Retinal pigment epithelial cell (primary cell): ENCODE results near the gene RIPK1.
"Not testable (repeated sequence)": the region's sequence is repeated elsewhere in the genome, so short reads cannot be mapped to it uniquely, and the experiment has no call there.

ENCODE experiments used
- DNase-seq: peaks from one replicate; pipeline ENCODE4 v3.0.0-alpha.2; 2010; ENCODE audit warnings: low read depth
- H3K4me3 ChIP-seq: 2 replicates; pipeline ENCODE4 v1.5.1; 2011; ENCODE audit warnings: mild to moderate bottlenecking, low read length, control low read depth, moderate library complexity
- TF ChIP-seq, protein P1 (sequence below): conservative IDR thresholded peaks from 2 replicates; pipeline ENCODE4 v1.5.1; 2011; ENCODE audit warnings: low read depth, low read length, control low read depth, inconsistent platforms

The RIPK1 gene

DNA sequence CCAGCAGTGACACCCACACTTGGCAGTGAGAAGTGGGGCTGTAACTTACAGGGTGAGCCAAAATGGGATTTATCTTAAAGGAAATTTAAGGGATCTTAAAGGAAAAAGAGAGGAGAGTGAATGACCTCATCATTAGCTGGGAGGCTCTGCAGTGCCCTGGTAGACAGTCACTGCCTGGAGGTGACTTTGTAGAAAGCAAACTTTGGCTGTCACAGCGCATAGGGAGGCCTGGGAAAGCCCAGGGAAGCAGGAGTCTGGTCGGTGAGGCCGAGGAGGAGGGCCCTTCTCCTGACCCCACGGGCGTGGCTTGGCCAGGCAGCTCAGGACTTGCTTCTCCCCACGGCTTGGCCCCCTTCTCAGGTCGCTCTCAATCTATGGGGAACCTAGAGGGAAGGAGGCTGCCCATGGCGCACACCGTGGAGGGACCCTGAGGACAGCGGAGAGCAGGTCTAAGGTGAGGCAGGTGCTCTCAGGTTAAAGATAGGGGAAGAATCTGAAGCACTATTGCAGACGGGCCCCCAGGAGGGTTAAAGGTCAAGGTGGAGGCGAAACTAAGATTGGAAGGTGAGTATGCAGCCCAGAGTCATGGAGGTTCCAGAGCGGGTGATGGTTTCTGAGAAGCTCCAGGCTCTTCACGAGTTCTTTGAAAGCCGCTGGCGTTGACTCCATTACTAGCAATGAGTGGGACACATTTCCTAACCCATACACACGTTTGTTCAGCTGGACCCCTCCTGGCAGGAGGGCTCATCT is 15.6 kb upstream of the RIPK1 start:
- DNase-seq = no peak
- no peak overlapping the region for H3K4me3 ChIP-seq
- TF ChIP-seq, protein P1, sequence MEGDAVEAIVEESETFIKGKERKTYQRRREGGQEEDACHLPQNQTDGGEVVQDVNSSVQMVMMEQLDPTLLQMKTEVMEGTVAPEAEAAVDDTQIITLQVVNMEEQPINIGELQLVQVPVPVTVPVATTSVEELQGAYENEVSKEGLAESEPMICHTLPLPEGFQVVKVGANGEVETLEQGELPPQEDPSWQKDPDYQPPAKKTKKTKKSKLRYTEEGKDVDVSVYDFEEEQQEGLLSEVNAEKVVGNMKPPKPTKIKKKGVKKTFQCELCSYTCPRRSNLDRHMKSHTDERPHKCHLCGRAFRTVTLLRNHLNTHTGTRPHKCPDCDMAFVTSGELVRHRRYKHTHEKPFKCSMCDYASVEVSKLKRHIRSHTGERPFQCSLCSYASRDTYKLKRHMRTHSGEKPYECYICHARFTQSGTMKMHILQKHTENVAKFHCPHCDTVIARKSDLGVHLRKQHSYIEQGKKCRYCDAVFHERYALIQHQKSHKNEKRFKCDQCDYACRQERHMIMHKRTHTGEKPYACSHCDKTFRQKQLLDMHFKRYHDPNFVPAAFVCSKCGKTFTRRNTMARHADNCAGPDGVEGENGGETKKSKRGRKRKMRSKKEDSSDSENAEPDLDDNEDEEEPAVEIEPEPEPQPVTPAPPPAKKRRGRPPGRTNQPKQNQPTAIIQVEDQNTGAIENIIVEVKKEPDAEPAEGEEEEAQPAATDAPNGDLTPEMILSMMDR = no peak

DNA sequence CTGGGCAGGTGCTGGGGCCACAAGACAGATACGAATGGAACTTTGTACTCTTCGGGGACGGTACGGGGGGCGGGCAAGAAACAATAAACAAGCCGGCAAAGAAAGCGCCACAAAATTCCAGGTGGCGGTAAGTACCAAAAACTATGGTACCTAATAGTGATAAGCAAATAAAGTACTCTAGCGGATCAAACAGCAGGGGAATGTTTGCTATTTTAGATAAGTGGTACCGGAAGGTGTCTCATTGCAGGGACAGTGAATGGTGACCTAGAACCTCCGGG is 15.1 kb upstream of the RIPK1 start:
- peak overlapping the region; percentile 41 for H3K4me3 ChIP-seq
- TF ChIP-seq, protein P1 = no peak
- DNase-seq = no peak

DNA sequence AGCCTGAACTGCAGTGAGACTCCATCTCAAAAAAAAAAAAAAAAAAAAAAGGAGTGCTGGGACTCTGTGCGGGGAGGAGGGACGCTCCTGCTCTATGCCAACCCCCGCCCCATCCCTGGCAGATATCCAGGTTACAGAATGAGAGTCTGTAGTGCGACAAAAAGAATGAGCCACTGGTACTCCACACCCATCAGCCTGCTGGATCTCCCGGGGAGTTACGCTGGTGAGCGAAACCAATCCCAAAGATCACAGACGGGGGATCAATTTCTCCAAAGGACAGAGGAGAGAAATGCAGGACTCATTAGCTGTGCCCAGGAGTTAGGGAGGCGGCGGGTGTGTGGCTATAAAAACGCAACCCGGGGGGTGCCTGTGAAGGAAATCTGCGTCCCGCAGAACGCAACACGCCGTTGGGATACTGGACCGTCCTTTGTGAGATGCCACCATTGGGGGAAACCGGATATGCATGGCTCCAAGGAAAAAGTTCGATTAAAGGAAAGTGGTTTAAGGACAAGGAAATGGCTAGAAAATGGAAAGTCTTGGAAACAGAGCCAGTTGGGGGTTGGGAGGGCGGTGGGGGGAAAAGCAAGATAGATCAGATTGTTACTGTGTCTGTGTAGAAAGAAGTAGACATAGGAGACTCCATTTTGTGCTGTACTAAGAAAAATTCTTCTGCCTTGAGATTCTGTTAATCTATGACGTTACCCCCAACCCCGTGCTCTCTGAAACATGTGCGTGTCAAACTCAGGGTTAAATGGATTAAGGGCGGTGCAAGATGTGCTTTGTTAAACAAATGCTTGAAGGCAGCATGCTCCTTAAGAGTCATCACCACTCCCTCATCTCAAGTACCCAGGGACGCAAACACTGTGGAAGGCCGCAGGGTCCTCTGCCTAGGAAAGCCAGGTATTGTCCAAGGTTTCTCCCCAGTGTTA is 13.8 kb upstream of the RIPK1 start:
- not testable (repeated sequence) for DNase-seq
- H3K4me3 ChIP-seq = peak overlapping the region; percentile 39

DNA sequence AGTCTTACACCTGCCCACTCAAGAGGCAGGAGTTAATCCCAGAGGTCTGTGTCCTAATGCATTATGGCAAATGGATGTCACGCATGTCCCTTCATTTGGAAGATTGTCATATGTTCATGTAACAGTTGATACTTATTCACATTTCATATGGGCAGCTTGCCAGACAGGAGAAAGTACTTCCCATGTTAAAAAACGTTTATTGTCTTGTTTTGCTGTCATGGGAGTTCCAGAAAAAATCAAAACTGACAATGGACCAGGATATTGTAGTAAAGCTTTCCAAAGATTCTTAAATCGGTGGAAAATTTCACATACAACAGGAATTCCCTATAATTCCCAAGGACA is 13.2 kb upstream of the RIPK1 start:
- not testable (repeated sequence) for H3K4me3 ChIP-seq, DNase-seq

DNA sequence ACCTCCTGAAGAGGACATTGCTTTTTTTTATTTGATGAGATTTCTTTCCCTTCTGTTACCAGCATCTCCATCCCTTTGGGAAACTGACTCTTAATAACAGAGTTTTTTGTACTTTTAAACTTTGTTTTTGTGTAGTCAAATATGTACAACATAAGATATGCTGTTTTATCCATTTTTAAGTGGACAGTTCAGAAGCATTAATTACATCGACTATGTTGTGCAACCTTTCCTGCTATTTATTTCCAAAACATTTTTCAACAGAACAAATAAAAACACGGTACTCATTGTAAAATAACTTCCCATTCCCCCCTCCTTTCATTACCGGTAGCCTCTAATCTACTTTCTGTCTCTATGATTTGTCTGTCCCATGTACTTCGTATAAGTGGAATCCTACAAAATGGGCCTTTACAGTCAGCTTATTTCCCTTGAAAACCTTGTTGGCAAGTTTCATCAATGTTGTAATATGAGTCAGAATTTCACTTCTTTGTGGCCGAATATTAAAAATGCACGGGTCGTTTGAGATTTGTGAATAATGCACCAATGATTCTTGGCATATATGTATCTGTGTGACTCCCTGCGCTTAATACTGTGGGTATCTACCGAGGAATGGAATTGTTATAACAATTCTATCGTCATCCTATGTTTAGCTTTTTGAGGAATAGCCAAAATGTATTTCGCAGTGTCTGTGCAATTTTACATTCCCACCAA is 11.1 kb upstream of the RIPK1 start:
- no peak overlapping the region for H3K4me3 ChIP-seq
- TF ChIP-seq, protein P1 = no peak
- no peak for DNase-seq

DNA sequence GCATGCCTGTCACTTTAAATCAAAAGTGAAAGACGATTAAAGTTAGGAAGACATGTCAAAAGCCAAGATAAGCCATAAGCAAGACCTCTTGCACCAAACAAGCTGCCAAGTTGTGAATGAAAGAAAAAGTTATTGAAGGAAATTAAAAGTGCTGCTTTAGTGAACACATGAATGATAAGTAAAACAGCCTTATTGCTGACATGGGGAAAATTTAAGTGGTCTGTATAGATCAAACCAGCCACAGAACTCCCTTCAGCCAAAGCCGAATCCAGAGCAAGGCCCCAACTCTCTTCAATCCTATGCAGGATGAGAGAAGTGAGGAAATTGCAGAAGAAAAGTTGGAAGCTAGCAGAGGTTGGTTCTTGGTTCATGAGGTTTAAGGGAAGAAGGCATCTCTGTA is 9.3 kb upstream of the RIPK1 start:
- TF ChIP-seq, protein P1 = no peak
- no peak overlapping the region for H3K4me3 ChIP-seq
- no peak for DNase-seq

DNA sequence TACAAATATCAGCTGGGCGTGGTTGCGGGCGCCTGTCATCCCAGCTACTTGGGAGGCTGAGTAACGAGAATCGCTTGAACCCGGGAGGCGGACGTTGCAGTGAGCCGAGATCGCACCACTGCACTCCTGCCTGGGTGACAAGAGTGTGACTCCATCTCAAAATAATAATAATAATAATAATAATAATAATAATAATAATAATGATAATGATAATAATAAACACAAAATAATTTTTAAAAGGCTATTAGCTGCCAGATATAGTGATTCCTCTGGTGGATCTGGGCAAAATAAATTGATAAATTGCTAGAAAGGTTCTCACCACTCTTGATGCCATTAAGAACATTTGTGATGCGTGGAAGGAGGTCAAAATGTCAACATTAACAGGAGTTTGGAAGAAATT is 8.2 kb upstream of the RIPK1 start:
- not testable (repeated sequence) for DNase-seq, H3K4me3 ChIP-seq

DNA sequence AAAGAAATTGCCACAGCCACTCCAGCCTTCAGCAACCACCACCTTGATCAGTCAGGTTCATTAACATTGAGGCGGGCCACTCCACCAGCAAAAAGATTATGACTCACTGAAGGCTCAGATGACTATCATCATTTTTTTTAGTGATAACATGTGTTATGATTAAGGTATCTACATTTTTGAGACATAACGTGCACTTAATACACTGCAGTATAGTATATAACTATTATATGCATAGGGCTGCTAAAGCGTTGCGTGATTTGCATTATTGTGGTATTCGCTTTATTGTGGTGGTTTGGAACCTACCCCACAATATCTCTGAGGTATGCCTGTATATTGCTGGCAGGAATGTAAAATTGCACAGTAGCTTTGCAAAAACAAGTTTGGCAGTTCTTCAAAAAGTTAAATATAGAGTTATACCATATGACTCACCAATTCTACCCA is 6.8 kb upstream of the RIPK1 start:
- TF ChIP-seq, protein P1 = peak; percentile 41
- DNase-seq = peak; percentile 71
- no peak overlapping the region for H3K4me3 ChIP-seq

DNA sequence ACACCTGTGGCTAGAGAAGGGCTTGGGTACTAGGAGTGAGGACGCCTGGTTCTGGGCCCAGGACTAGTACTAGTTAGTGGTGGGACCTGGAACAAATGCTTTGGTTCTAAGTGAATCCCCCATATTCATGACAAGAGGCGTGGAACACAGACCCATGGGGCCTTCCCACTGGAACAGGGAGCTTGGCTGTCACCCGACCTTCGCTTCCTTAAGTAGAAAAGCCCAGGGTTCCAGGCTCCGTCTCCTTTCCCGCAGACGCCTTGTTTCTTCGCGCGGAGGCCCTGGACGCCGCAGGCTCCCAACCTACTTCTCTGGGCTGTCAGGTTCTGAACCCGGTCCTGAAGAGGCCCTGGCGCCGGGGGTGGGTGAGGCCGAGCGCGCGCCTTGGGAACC is 5.0 kb upstream of the RIPK1 start:
- DNase-seq, H3K4me3 ChIP-seq: not testable (repeated sequence)
